Mononuclear cell (primary cell): ENCODE measurements around the gene EVA1A. TPM values are rescaled to one million over a fixed set of nuclear protein-coding genes. Genes with fewer than 3 reads are reported as not detected.

Experiments
- H3K27me3 ChIP-seq: 2 replicates; pipeline ENCODE4 v1.6.0; 2011; ENCODE audit warnings: low read length, control low read depth; ENCODE audit not compliant: insufficient read depth
- H3K4me1 ChIP-seq: 2 replicates; pipeline ENCODE4 v1.5.1; 2011; ENCODE audit warnings: mild to moderate bottlenecking, low read length, control low read depth; ENCODE audit not compliant: insufficient read depth
- H3K4me3 ChIP-seq: 2 replicates; pipeline ENCODE4 v1.5.1; 2011; ENCODE audit warnings: mild to moderate bottlenecking, low read length, moderate library complexity
- H3K9me3 ChIP-seq: 2 replicates; pipeline ENCODE4 v1.5.1; 2011; ENCODE audit warnings: low read depth, mild to moderate bottlenecking, control low read depth, low read length
- total RNA-seq: library from RNA; depleted of rRNA; stranded (reverse); fragments of >200 nt; gene quantifications from one replicate; pipeline ENCODE4 v1.2.3, GENCODE V29; 2012

EVA1A gene
- total RNA-seq, 1 donor, result 0.84 TPM

- no peaks in the 10 kb centered on the region for H3K9me3 ChIP-seq
- no peaks in the 10 kb centered on the region for H3K4me1 ChIP-seq
- no peak overlapping the region for H3K4me3 ChIP-seq
- H3K27me3 ChIP-seq, result peaks cover 8% of the 10 kb centered on the region
Measured at GRCh38 chr2:75573145-75573878, 12.6 kb upstream of the EVA1A start.

GRCh38 chr2:75571730-75572430, 11.1 kb upstream of the EVA1A start:
- Histone ChIP-seq H3K4me3 (no peak overlapping the region), H3K4me1 (no peaks in the 10 kb centered on the region), H3K9me3 (no peaks in the 10 kb centered on the region), H3K27me3 (peaks cover 4% of the 10 kb centered on the region)

DNA sequence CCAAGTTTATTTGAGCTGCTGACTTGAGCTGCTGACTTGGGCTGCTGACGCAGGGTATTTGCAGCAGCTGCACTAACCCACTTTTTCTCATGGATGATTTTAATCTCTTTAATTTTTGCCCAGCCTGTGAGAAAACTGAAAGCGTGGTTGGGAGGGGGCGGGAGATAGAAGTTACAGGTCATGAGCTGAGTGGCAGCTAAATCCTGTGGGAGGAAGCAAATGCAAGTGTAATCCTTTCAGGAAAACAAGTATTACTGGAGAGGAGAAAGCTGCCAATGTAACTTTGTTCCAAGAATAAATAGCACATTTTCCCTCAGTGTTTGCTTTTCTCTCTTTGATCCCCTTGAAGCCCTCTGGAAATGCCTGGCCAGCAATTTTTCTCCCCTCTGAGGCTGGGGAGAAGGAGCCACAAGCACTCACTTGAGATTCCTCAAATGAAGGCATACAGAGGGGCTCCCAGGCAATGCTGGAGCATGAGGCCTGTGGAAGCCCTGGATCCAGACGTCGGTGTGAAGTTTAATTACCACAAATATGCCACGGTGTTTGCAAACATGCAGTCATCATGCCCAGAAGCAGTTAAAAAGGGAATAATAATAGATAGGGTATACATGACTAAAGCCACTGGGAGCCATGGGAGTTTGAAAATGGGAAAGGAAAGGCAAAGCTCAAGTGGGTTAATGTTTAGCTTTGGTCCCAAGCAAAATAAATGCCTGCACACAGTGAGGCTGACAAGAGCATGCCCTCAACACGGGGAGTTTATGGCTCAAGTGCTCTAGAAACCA, 10.4 kb upstream of the EVA1A start:
- Histone ChIP-seq H3K4me3 (no peak overlapping the region), H3K27me3 (peaks cover 4% of the 10 kb centered on the region), H3K4me1 (no peaks in the 10 kb centered on the region), H3K9me3 (no peaks in the 10 kb centered on the region)

DNA sequence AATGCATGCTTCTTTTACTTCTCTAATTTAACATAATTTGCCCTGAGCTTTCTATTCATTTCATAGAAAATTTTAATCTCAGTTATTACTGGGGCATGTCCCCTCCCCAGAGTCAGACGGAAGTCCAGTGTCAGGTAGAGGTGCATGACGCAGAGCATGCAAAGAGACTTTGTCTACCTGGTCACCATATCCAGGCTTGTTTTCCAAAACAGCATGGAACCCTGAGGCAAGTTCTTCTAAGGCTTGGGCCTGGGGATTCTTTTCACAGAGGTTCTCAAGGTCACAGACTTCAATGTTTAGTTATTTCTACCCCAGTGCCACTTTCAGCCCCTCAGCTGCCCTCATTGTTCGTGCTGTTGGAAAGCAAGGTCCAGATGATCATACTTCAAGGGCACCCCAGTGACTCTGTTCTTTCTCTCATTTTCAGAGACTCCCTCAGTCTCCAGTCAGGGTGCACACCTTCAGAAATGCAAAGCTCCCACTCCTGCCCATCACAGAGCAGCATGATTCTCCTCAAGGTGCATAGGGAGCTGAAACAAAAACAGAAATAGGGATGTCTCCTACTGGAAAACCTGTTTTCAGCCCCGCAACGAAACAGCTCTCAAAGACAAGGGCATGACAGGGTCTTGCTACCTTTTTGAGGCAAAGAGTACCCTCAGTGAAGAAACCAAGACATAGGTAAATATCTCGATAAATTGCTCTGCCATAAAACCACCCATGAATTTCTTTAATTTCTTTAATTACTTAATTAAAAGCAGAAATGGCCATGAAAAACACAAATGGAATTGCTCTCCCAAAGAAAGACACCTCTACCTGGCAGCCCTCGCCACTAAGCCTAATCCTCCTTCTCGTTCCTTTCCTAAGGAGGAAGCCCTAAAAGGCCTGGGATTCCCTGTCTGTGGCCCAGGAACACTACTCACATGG, 9.5 kb upstream of the EVA1A start:
- H3K9me3 ChIP-seq, result no peaks in the 10 kb centered on the region
- peaks cover 4% of the 10 kb centered on the region for H3K27me3 ChIP-seq
- no peaks in the 10 kb centered on the region for H3K4me1 ChIP-seq
- no peak overlapping the region for H3K4me3 ChIP-seq

GRCh38 chr2:75569546-75569945, 8.8 kb upstream of the EVA1A start:
- Histone ChIP-seq H3K4me3 (no peak overlapping the region), H3K4me1 (no peaks in the 10 kb centered on the region), H3K9me3 (no peaks in the 10 kb centered on the region), H3K27me3 (peaks cover 4% of the 10 kb centered on the region)

- Histone ChIP-seq H3K4me3 (no peak overlapping the region), H3K27me3 (peaks cover 5% of the 10 kb centered on the region), H3K9me3 (no peaks in the 10 kb centered on the region), H3K4me1 (no peaks in the 10 kb centered on the region)
Measured at GRCh38 chr2:75568174-75568573, 7.4 kb upstream of the EVA1A start.

GRCh38 chr2:75565472-75566462, 5.0 kb upstream of the EVA1A start:
- Histone ChIP-seq H3K27me3 (peaks cover 26% of the 10 kb centered on the region), H3K4me3 (no peak overlapping the region), H3K4me1 (no peaks in the 10 kb centered on the region), H3K9me3 (no peaks in the 10 kb centered on the region)

- Histone ChIP-seq H3K27me3 (peaks cover 35% of the 10 kb centered on the region), H3K9me3 (no peaks in the 10 kb centered on the region), H3K4me3 (no peak overlapping the region), H3K4me1 (no peaks in the 10 kb centered on the region)
Measured at GRCh38 chr2:75564713-75565359, 4.1 kb upstream of the EVA1A start.

- no peaks in the 10 kb centered on the region for H3K9me3 ChIP-seq
- H3K4me1 ChIP-seq, result no peaks in the 10 kb centered on the region
- no peak overlapping the region for H3K4me3 ChIP-seq
- H3K27me3 ChIP-seq, result peaks cover 37% of the 10 kb centered on the region
Measured at GRCh38 chr2:75564026-75564688, 3.4 kb upstream of the EVA1A start.

- H3K9me3 ChIP-seq, result no peaks in the 10 kb centered on the region
- H3K4me1 ChIP-seq, result no peaks in the 10 kb centered on the region
Measured at GRCh38 chr2:75563591-75563990, 2.9 kb upstream of the EVA1A start.

GRCh38 chr2:75562513-75562864, 1.8 kb upstream of the EVA1A start:
- Histone ChIP-seq H3K4me3 (no peak overlapping the region), H3K27me3 (peaks cover 40% of the 10 kb centered on the region), H3K4me1 (no peaks in the 10 kb centered on the region), H3K9me3 (no peaks in the 10 kb centered on the region)

More at GRCh38 chr2:75563591-75563990, 2.9 kb upstream of the EVA1A start:
- Histone ChIP-seq H3K4me3 (no peak overlapping the region), H3K27me3 (peaks cover 38% of the 10 kb centered on the region)

GRCh38 chr2:75561566-75562512, 1.1 kb upstream of the EVA1A start:
- H3K4me1 ChIP-seq, result no peaks in the 10 kb centered on the region
- peaks cover 40% of the 10 kb centered on the region for H3K27me3 ChIP-seq
- H3K4me3 ChIP-seq, result no peak overlapping the region
- H3K9me3 ChIP-seq, result no peaks in the 10 kb centered on the region
